HepG2 (cell line): ENCODE results near the gene FIZ1. TPM values are rescaled to one million over a fixed set of nuclear protein-coding genes. Genes with fewer than 3 reads are reported as not detected.

Experiments used
- ATAC-seq: fragments of 200-7000 bp; cut with Tn5 transposase; 3 replicates; pipeline ENCODE4 v1.9.1; 2020; ENCODE audit warnings: mild to moderate bottlenecking, moderate library complexity
- Bru-seq: library from RNA; stranded (reverse); fragments of 400-500 nt; gene quantifications from one replicate; lab custom pipeline; 2021; lab: Mats Ljungman, UMichigan
- BruChase-seq, 2 experiments: library from RNA; stranded (reverse); fragments of 400-500 nt; gene quantifications; one replicate each; lab custom pipeline; 2021; lab: Mats Ljungman, UMichigan
- BruUV-seq: library from RNA; stranded (reverse); fragments of 400-500 nt; replicated peaks from 2 replicates; lab custom pipeline; 2021; lab: Mats Ljungman, UMichigan
- CTCF ChIA-PET: fragments of 300-600 bp; formaldehyde crosslinking; extraction: SDS; loops from one replicate; lab custom pipeline; 2021; ENCODE audit warnings: low total read pairs, inconsistent platforms, low intra/inter-chr PET ratio; lab: Yijun Ruan, JAX
- POLR2A ChIA-PET: fragments of 350-600 bp; sonication (Branson Sonifier 250); formaldehyde crosslinking; loops from one replicate; lab custom pipeline; 2020; ENCODE audit warnings: antibody characterized with exemption, inconsistent platforms; lab: Yijun Ruan, JAX
- DNase-seq: peaks from one replicate; pipeline ENCODE4 v3.0.0-alpha.2; 2015; ENCODE audit warnings: low spot score
- FAIRE-seq: peaks from 3 replicates; lab custom pipeline; 2011; peaks lifted over from hg19 to GRCh38; lab: Jason Lieb, UNC
- H2AFZ ChIP-seq: one replicate; pipeline ENCODE4 v1.6.1; 2011; ENCODE audit warnings: low read length, inconsistent platforms
- H3K27ac ChIP-seq: fragments of 300-600 bp; 3 replicates; pipeline ENCODE4 v1.8.0; 2011; ENCODE audit warnings: mixed run types, mild to moderate bottlenecking, mixed read lengths, low read length, inconsistent platforms; ENCODE audit not compliant: insufficient read depth; ENCODE audit errors: extremely low read length
- H3K27me3 ChIP-seq, 2 experiments: fragments of 200-600 bp in 1 of 2; 2 replicates in 1 of 2; 3 replicates in 1 of 2; pipeline versions ENCODE4 v1.6.0 to v1.8.0; 2011; ENCODE audit warnings: low read length in 2 of 2, mild to moderate bottlenecking in 2 of 2, moderate library complexity in 2 of 2, inconsistent platforms in 1 of 2; ENCODE audit not compliant: insufficient read depth in 2 of 2, control insufficient read depth in 1 of 2
- H3K36me3 ChIP-seq, 2 experiments: fragments of 200-600 bp in 1 of 2; replicated peaks in 1 of 2; 2 replicates in 1 of 2; 3 replicates in 1 of 2; pipeline versions ENCODE4 v1.5.1 to v1.8.0; 2011; ENCODE audit warnings: low read length in 2 of 2, inconsistent platforms in 1 of 2; ENCODE audit not compliant: insufficient read depth in 2 of 2, control insufficient read depth in 1 of 2
- H3K4me1 ChIP-seq: 2 replicates; pipeline ENCODE4 v1.5.1; 2012; ENCODE audit warnings: low read length, inconsistent platforms; ENCODE audit not compliant: insufficient read depth
- H3K4me2 ChIP-seq: 2 replicates; pipeline ENCODE4 v1.6.0; 2011; ENCODE audit warnings: low read depth, low read length, inconsistent platforms
- H3K4me3 ChIP-seq, 3 experiments: fragments of 200-600 bp in 1 of 3; sonication (generic), shearing (Covaris generic) in 1 of 3; replicated peaks in 1 of 3; 2 replicates each; pipeline ENCODE4 v1.5.1; 2011 to 2016; ENCODE audit warnings: low read length in 3 of 3, inconsistent platforms in 2 of 3, low read depth in 2 of 3, mild to moderate bottlenecking in 2 of 3, control low read depth in 1 of 3, mixed read lengths in 1 of 3; ENCODE audit not compliant: insufficient read depth in 1 of 3
- H3K79me2 ChIP-seq: one replicate; pipeline ENCODE4 v1.6.1; 2011; ENCODE audit warnings: low read length, inconsistent platforms; ENCODE audit not compliant: insufficient read depth
- H3K9ac ChIP-seq: 2 replicates; pipeline ENCODE4 v1.6.0; 2011; ENCODE audit warnings: mild to moderate bottlenecking, low read depth, low read length, inconsistent platforms; ENCODE audit not compliant: insufficient read depth
- H3K9me3 ChIP-seq: 2 replicates; pipeline ENCODE4 v1.5.1; 2012; ENCODE audit warnings: mild to moderate bottlenecking, low read length
- H4K20me1 ChIP-seq: 2 replicates; pipeline ENCODE4 v1.6.0; 2011; ENCODE audit warnings: inconsistent platforms, mild to moderate bottlenecking, low read length, moderate library complexity; ENCODE audit not compliant: insufficient read depth
- ADNP ChIP-seq: sonication (generic); formaldehyde crosslinking; IDR thresholded peaks from 2 replicates; pipeline ENCODE4 v1.4.0; 2020; ENCODE audit warnings: missing genetic modification reagents
- FOSL1 ChIP-seq: sonication (generic); formaldehyde crosslinking; IDR thresholded peaks from 2 replicates; pipeline ENCODE4 v1.9.0; 2021; ENCODE audit warnings: missing genetic modification reagents, borderline replicate concordance
- FOXK1 ChIP-seq: sonication (generic); formaldehyde crosslinking; IDR thresholded peaks from 2 replicates; pipeline ENCODE4 v1.4.0; 2020; ENCODE audit warnings: low read depth, missing genetic modification reagents, borderline replicate concordance
- GABPA ChIP-seq, 2 experiments: IDR thresholded peaks; 2 replicates each; pipeline ENCODE4 v1.6.1; 2011 to 2016; ENCODE audit warnings: low read depth in 2 of 2, low read length in 1 of 2, missing biosample characterization in 1 of 2, missing genetic modification characterization in 1 of 2
- JUNB ChIP-seq: sonication (generic); formaldehyde crosslinking; IDR thresholded peaks from 2 replicates; pipeline ENCODE4 v1.8.0; 2022; ENCODE audit warnings: missing genetic modification reagents, mild to moderate bottlenecking, borderline replicate concordance
- MATR3 ChIP-seq: sonication (generic); formaldehyde crosslinking; IDR thresholded peaks from 2 replicates; pipeline ENCODE4 v1.4.0; 2020; ENCODE audit warnings: missing genetic modification reagents
- ZBTB21 ChIP-seq: sonication (generic); formaldehyde crosslinking; IDR thresholded peaks from 2 replicates; pipeline ENCODE4 v1.4.0; 2020; ENCODE audit warnings: missing genetic modification reagents
- ZBTB7B ChIP-seq: sonication (generic); formaldehyde crosslinking; IDR thresholded peaks from 2 replicates; pipeline ENCODE4 v1.4.0; 2020; ENCODE audit warnings: missing genetic modification reagents
- ZFP36L2 ChIP-seq: sonication (generic); formaldehyde crosslinking; IDR thresholded peaks from 2 replicates; pipeline ENCODE4 v1.4.0; 2020; ENCODE audit warnings: missing genetic modification reagents
- ZNF274 ChIP-seq: sonication (generic); formaldehyde crosslinking; IDR thresholded peaks from 2 replicates; pipeline ENCODE4 v1.5.1; 2020; ENCODE audit warnings: mild to moderate bottlenecking, missing genetic modification reagents
- ZNF513 ChIP-seq: sonication (generic); formaldehyde crosslinking; conservative IDR thresholded peaks from 2 replicates; pipeline ENCODE4 v1.5.0; 2020; ENCODE audit warnings: missing genetic modification reagents
- ZNF543 ChIP-seq: sonication (generic); formaldehyde crosslinking; IDR thresholded peaks from 2 replicates; pipeline ENCODE4 v1.4.0; 2020; ENCODE audit warnings: mild to moderate bottlenecking, missing genetic modification reagents
- ZNF598 ChIP-seq: sonication (generic); formaldehyde crosslinking; IDR thresholded peaks from 2 replicates; pipeline ENCODE4 v1.5.1; 2020; ENCODE audit warnings: mild to moderate bottlenecking, missing genetic modification reagents, borderline replicate concordance
- ZNF7 ChIP-seq: IDR thresholded peaks from 2 replicates; pipeline ENCODE4 v1.6.1; 2016; ENCODE audit warnings: missing biosample characterization, missing genetic modification reagents
- WGBS: methylation state at CpG from one replicate; pipeline ENCODE4 v1.1.6; 2017; ENCODE audit warnings: low lambda C conversion rate; 5-methylcytosine and 5-hydroxymethylcytosine counted together
- in situ Hi-C: cut with HindIII; loops from 2 replicates; pipeline ENCODE4 v1.10.0; 2017; ENCODE audit warnings: low pct_unique_long_range_greater_than_20kb; ENCODE audit not compliant: extremely low pct_ligation_motif_present
- intact Hi-C: fragments of 100-400 bp; cut with micrococcal nuclease; formaldehyde crosslinking; loops from one replicate; pipeline ENCODE4 v1.10.0; 2022; ENCODE audit not compliant: unreplicated experiment
- long read RNA-seq, 2 experiments: library from RNA in 1 of 2; library from polyadenylated mRNA in 1 of 2; stranded (forward) in 1 of 2; unstranded in 1 of 2; transcript quantifications; one replicate each; pipeline ENCODE4 v2.0.0, GENCODE V29; 2019 to 2022
- polyA minus RNA-seq, 3 experiments: library from RNA; depleted of rRNA, polyadenylated mRNA; stranded (reverse); fragments of >200 nt; gene quantifications; 2 replicates each; pipeline ENCODE4 v1.2.3, GENCODE V29; 2011; ENCODE audit warnings: low replicate concordance in 1 of 3
- polyA plus RNA-seq, 8 experiments: library from polyadenylated mRNA; depleted of rRNA in 3 of 8; stranded (reverse) in 7 of 8; unstranded in 1 of 8; fragments of >200 nt; fragmentation: Illumina TruSeq in 4 of 8; extraction: Trizol in 4 of 8; gene quantifications; 2 replicates each; pipeline versions ENCODE4 v1.2.1 to v1.2.3, GENCODE V29; 2011 to 2016; ENCODE audit warnings: low read depth in 4 of 8, missing spikeins in 1 of 8, mixed read lengths in 1 of 8; ENCODE audit not compliant: insufficient read depth in 1 of 8
- total RNA-seq, 5 experiments: library from RNA; depleted of rRNA; stranded (reverse); fragments of >200 nt; fragmentation: Illumina TruSeq; extraction: Trizol; gene quantifications; 2 replicates each; pipeline ENCODE4 v1.2.3, GENCODE V29; 2016; ENCODE audit warnings: low read depth in 1 of 5
- TF ChIP-seq, protein P1 (sequence below): sonication (generic); formaldehyde crosslinking; IDR thresholded peaks from 2 replicates; pipeline ENCODE4 v1.4.0; 2020; ENCODE audit warnings: missing genetic modification reagents, borderline replicate concordance

The FIZ1 gene
- total RNA-seq (2016; rRNA removed; fragmentation: Illumina TruSeq; extraction: Trizol) (3.4 and 5.9 TPM in 2 replicates), polyA plus RNA-seq (2011; rRNA removed) (3.6 and 4.1 TPM in 2 replicates), polyA minus RNA-seq (2011; rRNA and poly(A)+ RNA removed; ENCODE audit: low replicate concordance) (7.4 and 7.8 TPM in 2 replicates), Bru-seq, nascent RNA (percentile 66 among the genes with signal in this experiment), BruChase-seq, experiment 1, labeled RNA remaining after a 6-hour chase (percentile 73 among the genes with signal in this experiment), BruChase-seq, experiment 2, labeled RNA remaining after a 2-hour chase (percentile 74 among the genes with signal in this experiment)
- total RNA-seq (2016; cell fraction: cytosol; rRNA removed; fragmentation: Illumina TruSeq; extraction: Trizol; ENCODE audit: low read depth) = 0.97 and 1.0 TPM in 2 replicates
- total RNA-seq (2016; cell fraction: insoluble cytoplasmic fraction; rRNA removed; fragmentation: Illumina TruSeq; extraction: Trizol) = 3.3 and 4.8 TPM in 2 replicates
- total RNA-seq (2016; cell fraction: membrane; rRNA removed; fragmentation: Illumina TruSeq; extraction: Trizol) = 3.8 and 4.3 TPM in 2 replicates
- total RNA-seq (2016; cell fraction: nucleus; rRNA removed; fragmentation: Illumina TruSeq; extraction: Trizol) = 4.3 and 5.0 TPM in 2 replicates
- 2.4 and 3.2 TPM in 2 replicates for polyA plus RNA-seq (2011; cell fraction: cytosol; rRNA removed)
- 9.6 and 12.9 TPM in 2 replicates for polyA plus RNA-seq (2011; cell fraction: nucleus; rRNA removed)
- polyA plus RNA-seq (2012) = 6.5 and 7.8 TPM in 2 replicates
- 1.7 and 2.0 TPM in 2 replicates for polyA plus RNA-seq (2016; cell fraction: cytosol; fragmentation: Illumina TruSeq; extraction: Trizol; ENCODE audit: low read depth)
- polyA plus RNA-seq (2016; cell fraction: insoluble cytoplasmic fraction; fragmentation: Illumina TruSeq; extraction: Trizol; ENCODE audit: low read depth) = 7.2 and 8.9 TPM in 2 replicates
- polyA plus RNA-seq (2016; cell fraction: membrane; fragmentation: Illumina TruSeq; extraction: Trizol; ENCODE audit: low read depth) = 5.5 and 6.4 TPM in 2 replicates
- polyA plus RNA-seq (2016; cell fraction: nucleus; fragmentation: Illumina TruSeq; extraction: Trizol; ENCODE audit: insufficient read depth, low read depth) = 14.5 and 17.0 TPM in 2 replicates
- 4.2 and 4.4 TPM in 2 replicates for polyA minus RNA-seq (2011; cell fraction: cytosol; rRNA and poly(A)+ RNA removed)
- 4.4 and 6.8 TPM in 2 replicates for polyA minus RNA-seq (2011; cell fraction: nucleus; rRNA and poly(A)+ RNA removed)
- long read RNA-seq, experiment 1, partial matches to known transcripts = 0 of 4 reads
- long read RNA-seq, experiment 1, other reads (novel, unspliced or antisense) = 4 of 4 reads
- long read RNA-seq, experiment 2, full-length matches to known transcripts = 24 of 47 reads
- long read RNA-seq, experiment 2, partial matches to known transcripts = 0 of 47 reads
- long read RNA-seq, experiment 2, other reads (novel, unspliced or antisense) = 23 of 47 reads

DNA sequence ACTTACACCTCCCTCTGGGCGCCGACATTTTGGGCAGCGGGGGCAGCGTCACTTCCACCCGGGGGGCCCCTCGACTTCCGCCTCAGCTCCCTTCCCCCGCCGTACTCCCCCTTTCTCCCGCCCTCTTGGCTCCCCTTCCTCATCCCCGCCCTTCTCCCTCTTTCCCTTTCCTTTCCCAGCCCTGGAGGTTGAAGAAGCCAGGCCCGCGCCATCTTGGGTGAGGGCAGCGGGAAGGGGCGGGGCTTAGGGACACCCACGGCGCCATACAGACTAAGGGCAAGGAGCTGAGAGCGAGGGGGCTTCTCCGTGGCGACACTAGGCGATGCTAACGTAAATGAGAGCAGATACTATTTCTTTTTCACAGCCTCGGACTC lies at the start of gene FIZ1:
FIZ1 (minus strand) TSS at position 50 of the 374 bp plus-strand sequence. CDS start 1,652 bp downstream, outside the sequence.
- POLR2A ChIA-PET = interaction anchor here (0.6 to 4.9 kb wide), 30 partner anchors 10 to 482 kb away, joined by 3 to 66 read pairs (median 6); partner anchors contain the start of genes HSPBP1, ISOC2, PPP1R12C and PPP6R1
- DNase-seq (peak; percentile 98), ATAC-seq (peak; percentile 86), FAIRE-seq (peak; percentile 81)
- peaks cover 37% of the 10 kb centered on the region for H3K4me1 ChIP-seq
- in situ Hi-C loops (no loop called here), intact Hi-C loops (loop anchor here (2.0 kb wide), 1 partner anchor 19 kb away; the partner anchor contains the start of gene ZNF579)
- peaks cover 7 to 28% of the 10 kb centered on the region in 2 experiments; a peak in 4 of 5 replicates for H3K36me3 ChIP-seq
- 0 out of 2 replicates have a peak, but pooled peaks cover 6% of the 10 kb centered on the region for H4K20me1 ChIP-seq
- BruUV-seq = no TSS peak
- under 1% methylated on average over 22 of the region's 23 CpGs for WGBS
- H3K27ac ChIP-seq = peak within 1 kb of the TSS; percentile 98
- H3K4me3 ChIP-seq = peak within 1 kb of the TSS; percentile 73 to 94 (median 90)
- peak within 1 kb of the TSS; percentile 97 for H3K9ac ChIP-seq
- H3K27me3 ChIP-seq = no peaks in the 10 kb centered on the region; a peak in 1 of 5 replicates
- H3K9me3 ChIP-seq = no peaks in the 10 kb centered on the region
- H2AFZ ChIP-seq = peak within 1 kb of the TSS; percentile 98
- CTCF ChIA-PET = no interaction called here
- H3K79me2 ChIP-seq = peaks cover 2% of the 10 kb centered on the region
- peak within 1 kb of the TSS; percentile 88 for H3K4me2 ChIP-seq
- TF ChIP-seq JUNB (CRISPR knock-in tag) (no peak; the same call in 1 of the 2 replicates), ZBTB21 (CRISPR knock-in tag) (no peak), ZNF274 (CRISPR knock-in tag) (no peak), ZFP36L2 (no peak), FOSL1 (CRISPR knock-in tag) (no peak), MATR3 (no peak), ADNP (CRISPR knock-in tag) (no peak), ZNF598 (CRISPR knock-in tag) (peak; percentile 14; the same call in 1 of the 2 replicates), GABPA (IDR thresholded peaks at IDR 0.05; ENCODE audit: low read depth, low read length) (peak; percentile 82), GABPA (CRISPR knock-in tag; IDR thresholded peaks at IDR 0.05; ENCODE audit: low read depth) (peak; percentile 92), ZNF543 (CRISPR knock-in tag) (peak; percentile 30), ZNF7 (no peak), ZNF513 (CRISPR knock-in tag) (no peak), ZBTB7B (CRISPR knock-in tag) (no peak; the same call in 1 of the 2 replicates), FOXK1 (peak; percentile 66; the same call in 1 of the 2 replicates)
- TF ChIP-seq, protein P1, sequence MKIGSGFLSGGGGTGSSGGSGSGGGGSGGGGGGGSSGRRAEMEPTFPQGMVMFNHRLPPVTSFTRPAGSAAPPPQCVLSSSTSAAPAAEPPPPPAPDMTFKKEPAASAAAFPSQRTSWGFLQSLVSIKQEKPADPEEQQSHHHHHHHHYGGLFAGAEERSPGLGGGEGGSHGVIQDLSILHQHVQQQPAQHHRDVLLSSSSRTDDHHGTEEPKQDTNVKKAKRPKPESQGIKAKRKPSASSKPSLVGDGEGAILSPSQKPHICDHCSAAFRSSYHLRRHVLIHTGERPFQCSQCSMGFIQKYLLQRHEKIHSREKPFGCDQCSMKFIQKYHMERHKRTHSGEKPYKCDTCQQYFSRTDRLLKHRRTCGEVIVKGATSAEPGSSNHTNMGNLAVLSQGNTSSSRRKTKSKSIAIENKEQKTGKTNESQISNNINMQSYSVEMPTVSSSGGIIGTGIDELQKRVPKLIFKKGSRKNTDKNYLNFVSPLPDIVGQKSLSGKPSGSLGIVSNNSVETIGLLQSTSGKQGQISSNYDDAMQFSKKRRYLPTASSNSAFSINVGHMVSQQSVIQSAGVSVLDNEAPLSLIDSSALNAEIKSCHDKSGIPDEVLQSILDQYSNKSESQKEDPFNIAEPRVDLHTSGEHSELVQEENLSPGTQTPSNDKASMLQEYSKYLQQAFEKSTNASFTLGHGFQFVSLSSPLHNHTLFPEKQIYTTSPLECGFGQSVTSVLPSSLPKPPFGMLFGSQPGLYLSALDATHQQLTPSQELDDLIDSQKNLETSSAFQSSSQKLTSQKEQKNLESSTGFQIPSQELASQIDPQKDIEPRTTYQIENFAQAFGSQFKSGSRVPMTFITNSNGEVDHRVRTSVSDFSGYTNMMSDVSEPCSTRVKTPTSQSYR (CRISPR knock-in tag) = peak; percentile 4; the same call in 1 of the 2 replicates
